ENCODE results near the gene PMFBP1.

GRCh38 chr16:72216767-72217166 is 44.8 kb upstream of the PMFBP1 start:
- no peak for TF ChIP-seq CTCF (IDR thresholded peaks at IDR 0.05; ENCODE audit: insufficient read depth, low read length)
- TF ChIP-seq GABPA (IDR thresholded peaks at IDR 0.05; ENCODE audit: low read depth): no peak
- TF ChIP-seq POLR2AphosphoS5 (IDR thresholded peaks at IDR 0.05; ENCODE audit: low read depth): no peak
- TF ChIP-seq REST (IDR thresholded peaks at IDR 0.05; ENCODE audit: insufficient replicate concordance, low read depth): no peak

Data from HL-60 (cell line).